HG03571 (cell line): ENCODE data around the gene GAB2.

ENCODE experiments used
- ATAC-seq: cut with Tn5 transposase; IDR thresholded peaks from one replicate; pipeline ENCODE4 v1.9.1; 2021; ENCODE audit not compliant: unreplicated experiment

GAB2 gene

GRCh38 chr11:78212586-78213371 lies 204.8 kb downstream of the GAB2 start:
- ATAC-seq, result no peak

GRCh38 chr11:78211565-78211964 lies 206.1 kb downstream of the GAB2 start:
- ATAC-seq, result no peak

- no peak for ATAC-seq
Observed at GRCh38 chr11:78210000-78210608, 207.5 kb downstream of the GAB2 start.

- ATAC-seq, result no peak
Observed at GRCh38 chr11:78209478-78209877, 208.1 kb downstream of the GAB2 start.

GRCh38 chr11:78208257-78209165 lies 209.1 kb downstream of the GAB2 start:
- ATAC-seq, result no peak

- ATAC-seq, result no peak
Observed at GRCh38 chr11:78207532-78208256, 209.9 kb downstream of the GAB2 start.

- ATAC-seq, result no peak
Observed at GRCh38 chr11:78205691-78206090, 211.9 kb downstream of the GAB2 start.

GRCh38 chr11:78205256-78205655 lies 212.4 kb downstream of the GAB2 start:
- no peak for ATAC-seq

GRCh38 chr11:78203184-78203583 lies 214.4 kb downstream of the GAB2 start:
- ATAC-seq, result no peak

- ATAC-seq, result no peak
Observed at GRCh38 chr11:78202733-78203167, 214.9 kb downstream of the GAB2 start.

GRCh38 chr11:78201096-78201818 lies 216.4 kb downstream of the GAB2 start:
- no peak for ATAC-seq

GRCh38 chr11:78200553-78200952 lies 217.1 kb downstream of the GAB2 start:
- ATAC-seq, result no peak

- ATAC-seq, result no peak
Observed at GRCh38 chr11:78200061-78200460, 217.6 kb downstream of the GAB2 start.

- ATAC-seq, result no peak
Observed at GRCh38 chr11:78199653-78200015, 218.0 kb downstream of the GAB2 start.

GRCh38 chr11:78199015-78199652 lies 218.5 kb downstream of the GAB2 start:
- no peak for ATAC-seq

GRCh38 chr11:78197816-78198215 lies 219.8 kb downstream of the GAB2 start:
- ATAC-seq, result no peak

GRCh38 chr11:78196661-78197091 lies 220.9 kb downstream of the GAB2 start:
- no peak for ATAC-seq

- no peak for ATAC-seq
Observed at GRCh38 chr11:78195917-78196560, 221.6 kb downstream of the GAB2 start.

GRCh38 chr11:78194490-78194889 lies 223.1 kb downstream of the GAB2 start:
- no peak for ATAC-seq
